Stomach (tissue), 9 donors: ENCODE measurements around the gene CFTR. TPM values are rescaled to one million over a fixed set of nuclear protein-coding genes. Genes with fewer than 3 reads are reported as not detected.

Experiments
- DNase-seq, 2 donors: peaks; one replicate each; pipeline versions ENCODE4 v3.0.0 to v3.0.0-alpha.2; 2013 to 2019
- H3K27ac ChIP-seq, 5 donors: fragments of 200-600 bp in 4 of 5; sonication (generic) in 4 of 5; one replicate each; pipeline ENCODE4 v1.5.1; 2013 to 2019; ENCODE audit warnings: mild to moderate bottlenecking in 1 of 5, moderate library complexity in 1 of 5
- H3K27me3 ChIP-seq, 3 donors: fragments of 200-600 bp; sonication (generic); one replicate each; pipeline ENCODE4 v1.5.1; 2017 to 2019; ENCODE audit warnings: mixed run types in 1 of 3
- H3K36me3 ChIP-seq, 4 donors: fragments of 200-600 bp; sonication (generic); 1 replicate in 3 of 4; 2 replicates in 1 of 4; pipeline ENCODE4 v1.5.1; 2016 to 2019
- H3K4me1 ChIP-seq, 4 donors: fragments of 200-600 bp; sonication (generic); one replicate each; pipeline ENCODE4 v1.5.1; 2016 to 2019
- H3K4me3 ChIP-seq, 4 donors: fragments of 200-600 bp; sonication (generic) in 3 of 4; one replicate each; pipeline ENCODE4 v1.5.1; 2016 to 2019; ENCODE audit warnings: mild to moderate bottlenecking in 1 of 4
- H3K9me3 ChIP-seq, 4 donors: fragments of 200-600 bp; sonication (generic); one replicate each; pipeline ENCODE4 v1.5.1; 2016 to 2019
- EP300 ChIP-seq: sonication (generic); formaldehyde crosslinking; IDR thresholded peaks from one replicate; pipeline ENCODE4 v1.6.1; 2017; ENCODE audit warnings: antibody characterized with exemption
- POLR2A ChIP-seq, 4 donors: fragments of 450-650 bp; IDR thresholded peaks; one replicate each; pipeline ENCODE4 v1.6.1; 2016; ENCODE audit warnings: antibody characterized with exemption in 4 of 4, control low read depth in 2 of 4, mild to moderate bottlenecking in 1 of 4, moderate library complexity in 1 of 4
- POLR2AphosphoS5 ChIP-seq, 3 donors: sonication (generic); formaldehyde crosslinking; IDR thresholded peaks; one replicate each; pipeline ENCODE4 v1.6.1; 2016; ENCODE audit warnings: antibody characterized with exemption in 3 of 3
- WGBS, 5 donors: extraction: QIAGEN DNeasy Blood & Tissue Kit in 3 of 5; methylation state at CpG; one replicate each; pipeline versions ENCODE4 v1.1.5 to v1.1.7; 2013 to 2018; 5-methylcytosine and 5-hydroxymethylcytosine counted together
- intact Hi-C: fragments of 100-400 bp; cut with DNase I; formaldehyde crosslinking; loops from one replicate; pipeline ENCODE4 v1.15.1; 2023; ENCODE audit warnings: low total_unique reads
- polyA plus RNA-seq, 3 donors: library from polyadenylated mRNA; stranded (reverse); fragments of 200-250 nt; gene quantifications; one replicate each; pipeline ENCODE4 v1.2.3, GENCODE V29; 2013
- total RNA-seq, 5 donors: library from RNA; depleted of rRNA; stranded (reverse); fragments of >200 nt; gene quantifications; one replicate each; pipeline versions ENCODE4 v1.1.0 to v1.2.3, GENCODE V29; 2014 to 2016
- TF ChIP-seq, protein P1 (sequence below), 7 experiments: fragments of 450-650 bp in 4 of 7; fragments of 200-600 bp in 3 of 7; sonication (generic) in 3 of 7; IDR thresholded peaks; one replicate each; pipeline ENCODE4 v1.5.1; 2016 to 2019; ENCODE audit warnings: antibody characterized with exemption in 7 of 7, control low read depth in 2 of 7, mild to moderate bottlenecking in 1 of 7
- donor health status: healthy with polysubstance abuse.
- donor health status: Bipolar disorder and iron deficiency.
- donor health status: healthy.

The CFTR gene
- total and polyA plus RNA-seq, 8 donors, result under 0.01 to 130 (median 1.7) TPM; not detected in 1

DNA sequence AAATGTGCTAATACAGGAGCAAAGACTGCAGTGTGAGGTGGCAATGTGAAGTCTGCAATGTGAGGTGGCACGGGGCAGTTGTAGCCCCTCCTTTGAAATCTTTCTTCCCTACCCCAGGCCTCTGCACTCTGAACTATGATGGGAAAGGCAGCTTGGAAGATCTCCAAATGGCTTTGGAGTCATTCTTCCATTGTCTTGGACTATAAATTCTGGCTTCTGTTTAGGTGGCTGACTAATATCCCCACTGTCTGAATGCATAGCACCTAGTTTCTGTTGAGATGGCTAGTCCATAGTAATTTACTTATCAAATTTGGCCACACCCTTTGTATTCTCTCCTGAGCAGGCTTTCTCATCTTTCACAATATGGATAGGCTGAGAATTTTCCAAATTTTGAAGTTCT, 175.0 kb downstream of the CFTR start:
- DNase-seq, result no peak
- Histone ChIP-seq H3K36me3 (no peaks in the 10 kb centered on the region), H3K4me1 (no peaks in the 10 kb centered on the region), H3K9me3 (no peaks in the 10 kb centered on the region), H3K4me3 (no peak overlapping the region), H3K27me3 (no peaks in the 10 kb centered on the region), H3K27ac (no peak overlapping the region)
- 88 to 100% (median 95%) methylated on average over 1 of the region's 1 CpG for WGBS, 5 donors
- intact Hi-C loops, result no loop called here
- TF ChIP-seq EP300 (no peak), POLR2AphosphoS5 (IDR thresholded peaks at IDR 0.05) (no peak), POLR2A (IDR thresholded peaks at IDR 0.05) (no peak)
- TF ChIP-seq, protein P1, sequence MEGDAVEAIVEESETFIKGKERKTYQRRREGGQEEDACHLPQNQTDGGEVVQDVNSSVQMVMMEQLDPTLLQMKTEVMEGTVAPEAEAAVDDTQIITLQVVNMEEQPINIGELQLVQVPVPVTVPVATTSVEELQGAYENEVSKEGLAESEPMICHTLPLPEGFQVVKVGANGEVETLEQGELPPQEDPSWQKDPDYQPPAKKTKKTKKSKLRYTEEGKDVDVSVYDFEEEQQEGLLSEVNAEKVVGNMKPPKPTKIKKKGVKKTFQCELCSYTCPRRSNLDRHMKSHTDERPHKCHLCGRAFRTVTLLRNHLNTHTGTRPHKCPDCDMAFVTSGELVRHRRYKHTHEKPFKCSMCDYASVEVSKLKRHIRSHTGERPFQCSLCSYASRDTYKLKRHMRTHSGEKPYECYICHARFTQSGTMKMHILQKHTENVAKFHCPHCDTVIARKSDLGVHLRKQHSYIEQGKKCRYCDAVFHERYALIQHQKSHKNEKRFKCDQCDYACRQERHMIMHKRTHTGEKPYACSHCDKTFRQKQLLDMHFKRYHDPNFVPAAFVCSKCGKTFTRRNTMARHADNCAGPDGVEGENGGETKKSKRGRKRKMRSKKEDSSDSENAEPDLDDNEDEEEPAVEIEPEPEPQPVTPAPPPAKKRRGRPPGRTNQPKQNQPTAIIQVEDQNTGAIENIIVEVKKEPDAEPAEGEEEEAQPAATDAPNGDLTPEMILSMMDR (IDR thresholded peaks at IDR 0.05), result no peak

DNA sequence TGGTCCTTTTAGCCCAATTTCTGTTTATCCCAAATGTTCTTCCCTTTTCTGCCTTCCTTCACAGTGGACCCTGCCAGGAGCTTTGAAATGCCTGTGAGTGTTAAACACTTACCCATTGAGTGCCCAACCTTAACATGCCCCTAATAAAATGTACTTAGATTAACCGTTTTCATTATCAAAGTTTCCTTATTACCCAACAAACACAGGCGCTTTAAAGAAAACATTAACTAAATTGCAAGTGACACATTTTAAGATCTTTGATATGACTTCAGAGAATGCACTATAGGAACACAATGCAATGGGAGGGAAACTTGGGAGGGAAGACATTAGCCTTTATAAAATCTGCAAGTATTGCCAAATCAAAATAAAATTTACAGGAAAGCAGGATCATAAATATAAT, 177.0 kb downstream of the CFTR start:
- intact Hi-C loops, result no loop called here
- WGBS, 5 donors, result 35 to 52% (median 43%) methylated on average over 2 of the region's 2 CpGs
- no peak for TF ChIP-seq EP300
- TF ChIP-seq, protein P1 (IDR thresholded peaks at IDR 0.05), result no peak
- no peak for TF ChIP-seq POLR2AphosphoS5 (IDR thresholded peaks at IDR 0.05)
- TF ChIP-seq POLR2A (IDR thresholded peaks at IDR 0.05), result no peak
- Histone ChIP-seq H3K4me1 (no peaks in the 10 kb centered on the region), H3K36me3 (no peaks in the 10 kb centered on the region), H3K4me3 (no peak overlapping the region), H3K27ac (no peak overlapping the region), H3K27me3 (no peaks in the 10 kb centered on the region), H3K9me3 (no peaks in the 10 kb centered on the region)
- no peak for DNase-seq

DNA sequence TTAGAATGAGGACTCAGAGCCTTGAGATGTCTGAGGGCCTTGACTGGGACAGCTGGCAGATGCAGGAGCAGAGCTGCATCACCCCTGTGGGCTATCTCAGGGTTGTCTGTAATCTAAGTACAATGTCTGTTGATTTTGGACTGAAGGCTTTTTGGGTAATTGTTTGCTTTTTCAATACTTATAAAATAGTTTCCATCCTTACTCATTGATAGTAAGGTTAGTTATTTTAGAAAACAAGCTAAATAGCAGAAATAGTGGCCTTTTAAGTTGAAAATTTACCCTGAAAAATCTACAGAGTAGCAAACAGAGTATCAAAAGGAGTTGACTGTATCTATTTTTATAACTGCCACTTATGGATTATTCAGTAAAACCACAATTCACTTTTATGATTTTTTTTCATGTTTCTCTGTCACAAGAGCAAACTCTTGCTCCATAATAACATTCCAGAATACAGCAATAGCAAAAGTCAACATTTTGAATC, 179.7 kb downstream of the CFTR start:
- no peak overlapping the region for H3K4me3 ChIP-seq
- intact Hi-C loops, result no loop called here
- no peak for DNase-seq
- H3K4me1 ChIP-seq, result no peaks in the 10 kb centered on the region
- no peak overlapping the region for H3K27ac ChIP-seq
- H3K27me3 ChIP-seq, result no peaks in the 10 kb centered on the region
- no peaks in the 10 kb centered on the region for H3K9me3 ChIP-seq
- TF ChIP-seq EP300 (no peak), POLR2A (IDR thresholded peaks at IDR 0.05) (no peak), POLR2AphosphoS5 (IDR thresholded peaks at IDR 0.05) (no peak)
- TF ChIP-seq, protein P1 (IDR thresholded peaks at IDR 0.05), result no peak
- no peaks in the 10 kb centered on the region for H3K36me3 ChIP-seq

DNA sequence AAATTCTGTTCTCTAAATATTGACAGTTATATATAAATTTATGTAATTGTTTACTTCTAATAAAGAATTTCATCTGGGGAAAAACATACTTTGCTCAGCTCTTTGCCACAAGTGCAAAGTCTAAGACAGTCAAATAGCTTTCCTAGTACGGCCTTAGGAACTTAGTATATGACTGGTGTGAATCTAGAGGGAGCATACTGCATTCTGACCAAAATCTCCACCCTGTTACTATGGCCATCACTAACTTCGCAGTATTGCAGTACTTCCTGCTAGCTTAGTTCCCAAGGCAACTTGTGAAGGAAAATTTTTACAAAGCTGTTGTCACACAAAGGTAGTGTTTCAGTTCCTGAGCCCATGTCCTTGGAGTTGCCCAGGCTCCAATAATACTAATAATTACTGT, 181.5 kb downstream of the CFTR start:
- TF ChIP-seq POLR2A (IDR thresholded peaks at IDR 0.05), result no peak
- TF ChIP-seq EP300, result no peak
- TF ChIP-seq, protein P1 (IDR thresholded peaks at IDR 0.05), result no peak
- TF ChIP-seq POLR2AphosphoS5 (IDR thresholded peaks at IDR 0.05), result no peak
- H3K36me3 ChIP-seq, result no peaks in the 10 kb centered on the region
- 62 to 73% (median 65%) methylated on average over 2 of the region's 2 CpGs for WGBS, 5 donors
- DNase-seq, result peak in 1 of 2 donors; percentile 21
- no peak overlapping the region for H3K4me3 ChIP-seq
- H3K9me3 ChIP-seq, result no peaks in the 10 kb centered on the region
- no peaks in the 10 kb centered on the region for H3K4me1 ChIP-seq
- no peaks in the 10 kb centered on the region for H3K27me3 ChIP-seq
- H3K27ac ChIP-seq, result no peak overlapping the region
- intact Hi-C loops, result no loop called here
